ENCODE measurements around the gene MYO16.

MYO16 gene

GRCh38 chr13:109220631-109221030, 591.2 kb downstream of the MYO16 start:
- DNase-seq (ENCODE audit: low read depth in 2 of 2, low spot score in 1 of 2) = no peak

- DNase-seq (ENCODE audit: low read depth in 2 of 2, low spot score in 1 of 2) = no peak
Observed at GRCh38 chr13:109224033-109224432, 594.6 kb downstream of the MYO16 start.

DNA sequence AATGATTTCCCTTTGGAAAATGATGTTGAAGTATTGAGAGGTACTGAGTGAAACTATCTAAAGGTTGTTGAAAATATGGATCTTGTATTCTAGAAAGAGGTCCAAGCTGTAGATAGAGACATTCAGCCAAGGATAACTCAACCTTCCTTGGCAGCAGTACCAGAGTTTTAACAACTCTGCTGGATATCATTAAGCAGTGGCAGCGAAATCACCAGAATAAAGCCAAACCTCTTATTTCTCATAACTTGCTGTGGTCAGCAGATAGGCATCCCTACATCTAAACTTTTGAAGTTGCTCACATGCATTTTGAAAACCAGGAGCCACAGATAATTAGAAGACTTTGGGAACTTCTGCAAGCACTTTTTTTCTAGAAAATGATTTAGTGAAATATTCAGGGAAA, 597.2 kb downstream of the MYO16 start:
- no peak for DNase-seq (ENCODE audit: low read depth in 2 of 2, low spot score in 1 of 2)

GRCh38 chr13:109227344-109227940, 598.0 kb downstream of the MYO16 start:
- DNase-seq (ENCODE audit: low read depth in 2 of 2, low spot score in 1 of 2) = no peak

DNA sequence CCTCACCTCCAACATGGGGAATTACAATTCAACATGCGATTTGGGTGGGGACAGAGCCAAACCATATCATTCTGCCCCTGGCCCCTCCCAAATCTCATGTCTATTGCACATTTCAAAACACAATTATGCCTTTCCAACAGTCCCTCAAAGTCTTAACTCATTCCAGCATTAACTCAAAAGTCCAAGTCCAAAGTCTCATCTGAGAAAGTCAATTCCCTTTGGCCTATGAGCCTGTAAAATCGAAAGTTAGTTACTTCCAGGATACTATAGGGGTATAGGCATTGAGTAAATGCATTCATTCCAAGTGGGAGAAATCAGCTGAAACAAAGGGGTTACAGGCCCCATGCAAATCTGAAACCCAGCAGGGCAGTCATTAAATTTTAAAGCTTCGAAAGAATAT, 598.8 kb downstream of the MYO16 start:
- DNase-seq (ENCODE audit: low read depth in 2 of 2, low spot score in 1 of 2) = no peak

DNA sequence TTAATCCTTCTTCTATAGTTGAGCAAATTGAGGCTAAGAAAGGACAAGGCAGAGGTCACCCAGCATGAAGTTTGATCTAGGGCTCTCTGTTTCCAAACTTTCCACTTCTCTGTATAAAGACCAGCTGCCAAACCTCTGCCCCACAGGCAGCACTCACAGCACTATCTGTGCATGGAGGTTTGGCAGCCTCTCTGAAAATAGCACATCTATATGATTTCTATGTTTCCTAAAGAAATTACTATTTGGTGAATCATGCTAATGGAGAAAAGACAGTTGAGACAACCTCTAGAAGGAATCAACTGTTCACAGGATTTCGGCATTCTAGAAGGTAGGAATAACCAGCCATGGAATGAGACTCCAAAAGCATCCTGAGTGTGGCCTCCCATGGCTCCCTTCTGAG, 602.5 kb downstream of the MYO16 start:
- DNase-seq (ENCODE audit: low read depth in 2 of 2, low spot score in 1 of 2) = no peak

DNA sequence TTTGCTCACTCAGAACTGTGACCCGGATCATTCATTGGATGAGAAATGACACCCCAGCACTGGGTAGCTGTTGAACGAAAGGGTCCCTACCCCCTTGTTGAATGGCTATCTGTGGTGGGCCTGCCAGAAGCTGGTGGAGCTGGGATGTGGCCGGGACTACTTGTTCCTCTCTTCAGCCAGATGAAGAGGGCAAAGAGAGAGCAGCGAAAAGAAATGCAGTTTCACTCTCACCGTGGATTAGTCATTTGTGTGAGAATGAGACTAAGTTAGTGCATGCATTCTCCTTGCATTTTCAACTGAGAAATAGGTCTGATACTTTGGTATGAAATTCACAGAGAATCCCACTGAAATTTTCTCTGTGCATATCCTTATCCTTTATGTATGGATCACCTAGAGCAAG, 603.9 kb downstream of the MYO16 start:
- DNase-seq (ENCODE audit: low read depth in 2 of 2, low spot score in 1 of 2) = no peak

DNA sequence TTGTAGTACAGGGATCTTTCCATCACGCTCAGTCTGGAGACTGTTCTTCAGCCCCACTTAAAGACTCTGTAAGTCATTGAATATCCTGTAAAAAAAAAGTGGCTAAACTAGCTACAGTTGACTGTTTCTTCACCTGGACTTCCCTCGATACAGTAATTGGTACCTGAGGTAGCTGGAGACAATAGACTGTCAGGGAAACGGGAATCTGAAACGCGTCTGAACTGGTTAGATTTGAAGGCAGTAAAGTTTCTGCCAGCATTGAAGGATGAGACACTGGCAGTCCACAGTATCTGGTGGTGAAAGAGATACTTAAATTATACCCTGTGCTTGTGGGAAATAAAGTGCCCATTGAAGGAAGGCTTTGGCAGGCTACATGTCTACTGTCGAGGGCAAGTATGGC, 606.5 kb downstream of the MYO16 start:
- DNase-seq (ENCODE audit: low read depth in 2 of 2, low spot score in 1 of 2) = no peak

GRCh38 chr13:109241160-109241559, 611.7 kb downstream of the MYO16 start:
- DNase-seq (ENCODE audit: low read depth in 2 of 2, low spot score in 1 of 2) = no peak

- DNase-seq (ENCODE audit: low read depth in 2 of 2, low spot score in 1 of 2) = no peak
Observed at GRCh38 chr13:109243311-109243951, 614.0 kb downstream of the MYO16 start.

DNA sequence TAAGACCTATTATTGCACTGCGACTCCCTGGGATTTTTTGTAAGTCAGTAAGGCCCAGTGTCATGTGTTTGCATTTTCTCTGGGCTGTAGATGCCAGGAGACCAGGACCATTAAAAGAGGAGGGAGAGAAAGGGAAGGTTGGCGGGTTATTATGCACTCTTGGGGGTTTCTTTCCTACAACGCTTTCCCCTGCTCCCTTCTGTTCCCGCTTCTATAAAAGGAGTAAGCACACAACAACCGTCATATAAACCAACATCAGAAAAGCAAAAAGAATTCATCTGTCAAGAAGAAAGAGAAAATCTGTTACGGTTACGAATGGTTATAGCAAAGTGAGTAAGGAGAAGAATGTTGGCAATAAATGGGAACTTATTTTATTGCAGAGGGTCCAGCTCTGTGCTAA, 615.2 kb downstream of the MYO16 start:
- DNase-seq (ENCODE audit: low read depth in 2 of 2, low spot score in 1 of 2) = no peak

- DNase-seq (ENCODE audit: low read depth in 2 of 2, low spot score in 1 of 2) = no peak
Observed at GRCh38 chr13:109246001-109246400, 616.6 kb downstream of the MYO16 start.

GRCh38 chr13:109249780-109250528, 620.5 kb downstream of the MYO16 start:
- no peak for DNase-seq (ENCODE audit: low read depth in 2 of 2, low spot score in 1 of 2)

- no peak for DNase-seq (ENCODE audit: low read depth in 2 of 2, low spot score in 1 of 2)
Observed at GRCh38 chr13:109251956-109252355, 622.5 kb downstream of the MYO16 start.

GRCh38 chr13:109253316-109253715, 623.9 kb downstream of the MYO16 start:
- DNase-seq (ENCODE audit: low read depth in 2 of 2, low spot score in 1 of 2) = no peak

DNA sequence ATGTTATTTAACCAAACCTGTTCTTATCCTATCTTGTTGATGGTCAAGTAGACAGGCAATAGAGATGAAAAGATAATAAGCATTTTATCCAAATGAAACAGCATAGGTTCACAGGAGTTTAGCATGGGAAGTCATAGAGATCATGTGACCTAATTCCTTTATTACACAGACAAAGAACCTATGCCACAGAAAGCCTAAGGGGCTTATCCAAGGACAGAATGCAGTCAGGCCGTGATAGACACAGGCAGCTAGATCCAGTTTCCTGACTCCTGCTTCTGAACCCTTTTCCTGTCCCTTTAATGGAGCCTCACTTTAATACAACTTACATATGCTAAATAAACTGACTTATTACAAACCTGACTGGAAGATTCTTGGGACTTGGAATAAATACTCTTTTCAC, 624.9 kb downstream of the MYO16 start:
- no peak for DNase-seq (ENCODE audit: low read depth in 2 of 2, low spot score in 1 of 2)

DNA sequence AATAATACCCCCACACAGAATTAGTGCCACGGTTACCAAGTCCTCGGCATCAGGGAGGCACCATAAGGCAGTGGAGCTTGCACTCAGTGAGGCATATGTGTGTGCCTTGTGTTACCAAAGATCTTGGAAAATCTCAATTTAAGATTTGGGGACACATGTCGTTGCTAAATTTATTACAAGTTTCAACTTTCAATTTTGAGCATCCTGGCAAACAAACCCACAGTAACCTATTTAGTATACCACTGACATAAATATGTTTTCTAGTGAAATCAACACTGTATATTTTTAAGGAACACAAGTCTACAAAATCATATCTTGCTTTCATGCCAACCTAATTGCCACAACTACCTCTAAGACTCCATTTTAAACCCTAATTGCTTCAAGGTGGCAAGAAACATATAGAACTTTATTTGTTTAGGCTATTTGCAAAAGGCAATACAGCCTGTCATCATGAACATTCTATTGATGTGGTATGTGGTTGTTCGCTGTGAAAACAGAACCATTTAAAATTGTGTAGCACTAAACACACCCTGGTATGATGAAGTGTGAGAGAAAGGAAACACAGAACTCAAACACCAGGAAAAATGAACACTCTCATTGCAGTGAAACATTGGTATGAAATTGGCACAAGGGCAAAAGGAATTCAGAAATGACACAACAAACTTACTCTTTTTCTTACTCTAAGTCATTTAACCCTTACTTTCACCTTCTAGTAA, 625.9 kb downstream of the MYO16 start:
- DNase-seq (ENCODE audit: low read depth in 2 of 2, low spot score in 1 of 2) = no peak

DNA sequence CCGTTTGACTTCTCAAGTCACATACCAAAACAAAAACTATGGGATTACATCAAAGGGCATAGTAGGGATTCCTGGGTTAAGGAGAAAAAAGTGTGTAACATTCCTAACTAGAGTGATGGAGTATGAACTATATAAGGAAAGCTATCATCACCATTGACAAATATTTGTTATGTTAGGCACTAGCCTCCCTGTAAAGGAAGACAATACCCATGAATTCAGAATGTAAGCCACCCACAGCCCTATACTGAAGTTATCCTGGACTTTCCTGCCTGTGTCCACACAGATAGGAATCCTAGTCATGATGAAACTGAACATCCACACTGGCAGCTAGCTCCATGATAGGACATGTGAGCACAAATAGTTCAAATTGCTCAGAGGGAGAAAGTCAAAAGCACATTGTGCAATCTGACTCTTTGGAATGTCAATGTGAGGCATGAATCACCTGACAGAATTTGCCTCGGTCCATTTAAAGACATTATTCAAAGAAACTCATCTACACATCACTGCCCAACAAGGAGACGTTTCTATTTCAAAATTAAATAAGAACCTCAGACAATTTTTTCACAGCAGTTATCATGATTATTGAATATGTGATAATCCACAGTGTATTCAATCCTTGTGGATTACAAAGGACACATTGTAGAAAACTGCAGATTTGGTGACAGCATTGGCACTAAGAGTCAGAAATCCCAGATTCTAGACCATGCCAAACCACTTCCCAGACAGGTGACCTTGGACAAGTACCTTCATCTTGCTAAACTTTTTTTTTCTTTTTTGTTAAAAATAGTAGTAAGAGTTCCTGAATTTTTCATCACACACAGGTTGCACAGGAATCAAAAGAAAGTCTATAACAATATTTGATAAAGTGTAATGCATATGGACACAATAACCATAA, 627.7 kb downstream of the MYO16 start:
- DNase-seq (ENCODE audit: low read depth in 2 of 2, low spot score in 1 of 2) = no peak
